ENCODE data around the gene FAM221B.

Gene FAM221B

DNA sequence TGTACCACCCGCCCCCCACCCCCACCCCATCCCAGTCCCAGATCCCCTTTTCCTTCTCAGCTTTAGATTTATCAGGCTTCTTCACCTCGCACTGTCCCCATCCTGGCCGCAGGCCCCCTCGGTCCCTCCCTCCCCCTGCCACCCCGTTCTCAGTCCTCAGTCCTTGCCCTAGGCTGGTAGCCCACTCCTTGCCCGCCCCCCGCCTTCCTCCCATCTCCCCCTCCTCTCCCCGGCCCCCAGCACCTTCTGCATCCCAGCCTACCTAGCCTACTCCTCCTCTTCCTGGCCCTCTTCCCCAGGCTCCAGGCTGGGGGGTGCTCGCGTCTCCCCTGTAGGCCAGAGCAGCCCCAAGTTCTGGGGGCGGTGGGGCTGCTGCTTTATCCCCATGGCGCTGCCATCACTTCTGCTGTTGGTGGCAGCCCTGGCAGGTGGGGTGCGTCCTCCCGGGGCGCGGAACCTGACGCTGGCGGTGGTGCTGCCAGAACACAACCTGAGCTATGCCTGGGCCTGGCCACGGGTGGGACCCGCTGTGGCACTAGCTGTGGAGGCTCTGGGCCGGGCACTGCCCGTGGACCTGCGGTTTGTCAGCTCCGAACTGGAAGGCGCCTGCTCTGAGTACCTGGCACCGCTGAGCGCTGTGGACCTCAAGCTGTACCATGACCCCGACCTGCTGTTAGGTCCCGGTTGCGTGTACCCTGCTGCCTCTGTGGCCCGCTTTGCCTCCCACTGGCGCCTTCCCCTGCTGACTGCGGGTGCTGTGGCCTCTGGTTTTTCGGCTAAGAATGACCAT is 36.3 kb downstream of the FAM221B start:
- DNase-seq (ENCODE audit: low read depth in 2 of 2, low spot score in 1 of 2): no peak

DNA sequence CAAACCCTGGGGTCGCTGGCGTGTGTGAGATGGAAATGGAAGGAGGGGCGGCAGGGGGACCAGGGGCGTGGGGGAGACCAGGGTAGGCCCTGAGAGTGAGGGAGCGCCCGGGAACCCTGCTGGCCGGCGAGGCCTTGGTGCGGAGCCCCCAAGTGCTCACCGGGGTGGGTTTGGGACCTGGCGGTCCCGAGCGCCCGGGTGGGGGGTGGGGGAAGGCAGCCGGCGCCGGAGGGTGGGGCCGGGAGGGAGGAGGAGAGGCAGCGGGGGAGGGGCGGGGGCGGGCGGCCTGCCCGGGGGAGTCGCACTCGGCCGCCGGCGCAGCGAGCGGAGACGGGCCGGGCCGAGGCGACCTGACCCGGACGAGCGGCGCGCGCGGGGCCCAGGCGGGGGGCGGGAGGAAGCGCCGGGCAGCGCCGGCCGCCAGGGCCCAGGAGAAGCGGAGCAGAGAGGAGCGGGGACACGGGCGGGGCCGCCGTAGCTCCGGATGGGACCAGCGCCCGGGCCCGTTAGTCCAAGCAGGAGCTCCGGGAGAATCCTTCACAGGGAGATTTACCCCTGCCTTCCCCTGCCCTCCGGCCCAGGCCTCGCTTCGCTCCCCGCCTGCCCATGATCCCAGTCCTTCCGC is 37.1 kb downstream of the FAM221B start, which contains the start of gene NPR2:
Gene NPR2, plus strand, starts transcription at position 295 of the 625 bp plus-strand sequence. CDS start 818 bp downstream, outside the sequence.
- no peak for DNase-seq (ENCODE audit: low read depth in 2 of 2, low spot score in 1 of 2)

GRCh38 chr9:35790385-35791296 is 37.9 kb downstream of the FAM221B start:
- peak; percentile 18 to 27 for DNase-seq (ENCODE audit: low read depth in 2 of 2, low spot score in 1 of 2)

DNA sequence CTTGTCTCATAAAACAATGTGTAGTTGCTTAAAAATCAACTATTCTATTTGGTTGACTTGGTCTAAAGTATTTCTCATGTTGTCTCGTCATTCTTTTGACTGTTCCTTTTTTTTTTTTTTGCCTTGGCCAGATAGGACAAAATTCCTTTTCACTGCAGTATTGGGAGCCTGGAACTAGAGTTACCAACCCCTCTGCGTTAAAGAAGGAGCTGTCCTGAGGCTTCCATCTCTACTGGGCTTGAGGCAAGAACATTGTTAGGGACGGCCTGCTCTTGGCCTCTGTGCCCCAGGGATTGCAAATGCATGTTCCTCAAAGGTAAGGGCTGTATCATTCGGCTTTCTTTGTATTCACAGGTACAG is 38.5 kb downstream of the FAM221B start:
- DNase-seq (ENCODE audit: low read depth in 2 of 2, low spot score in 1 of 2): no peak

DNA sequence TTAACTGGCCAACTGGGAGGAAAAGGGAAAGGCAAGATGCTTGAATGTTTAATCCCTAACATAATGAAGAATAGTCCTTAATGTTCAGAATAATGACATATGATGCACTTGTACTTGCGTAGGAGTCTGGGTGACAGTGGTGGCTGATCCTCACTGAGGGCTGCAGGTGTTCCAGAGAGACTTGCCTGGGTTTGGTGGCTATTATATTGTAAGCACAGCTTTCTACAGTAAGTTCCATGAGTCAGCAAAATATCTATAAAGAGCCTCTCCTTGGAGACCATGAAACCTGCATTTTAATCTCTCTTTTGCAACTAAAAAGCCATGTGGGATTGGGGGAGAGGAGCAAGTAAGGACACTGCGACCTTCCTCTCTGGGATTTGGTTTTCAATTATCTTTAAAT is 39.0 kb downstream of the FAM221B start:
- DNase-seq (ENCODE audit: low read depth in 2 of 2, low spot score in 1 of 2): no peak

- DNase-seq (ENCODE audit: low read depth in 2 of 2, low spot score in 1 of 2): no peak
Observed at GRCh38 chr9:35783418-35783817, 45.1 kb downstream of the FAM221B start.

GRCh38 chr9:35781066-35781465 is 47.5 kb downstream of the FAM221B start:
- DNase-seq (ENCODE audit: low read depth in 2 of 2, low spot score in 1 of 2): no peak

GRCh38 chr9:35778496-35778895 is 50.0 kb downstream of the FAM221B start:
- no peak for DNase-seq (ENCODE audit: low read depth in 2 of 2, low spot score in 1 of 2)

GRCh38 chr9:35776018-35776417 is 52.5 kb downstream of the FAM221B start:
- no peak for DNase-seq (ENCODE audit: low read depth in 2 of 2, low spot score in 1 of 2)

DNA sequence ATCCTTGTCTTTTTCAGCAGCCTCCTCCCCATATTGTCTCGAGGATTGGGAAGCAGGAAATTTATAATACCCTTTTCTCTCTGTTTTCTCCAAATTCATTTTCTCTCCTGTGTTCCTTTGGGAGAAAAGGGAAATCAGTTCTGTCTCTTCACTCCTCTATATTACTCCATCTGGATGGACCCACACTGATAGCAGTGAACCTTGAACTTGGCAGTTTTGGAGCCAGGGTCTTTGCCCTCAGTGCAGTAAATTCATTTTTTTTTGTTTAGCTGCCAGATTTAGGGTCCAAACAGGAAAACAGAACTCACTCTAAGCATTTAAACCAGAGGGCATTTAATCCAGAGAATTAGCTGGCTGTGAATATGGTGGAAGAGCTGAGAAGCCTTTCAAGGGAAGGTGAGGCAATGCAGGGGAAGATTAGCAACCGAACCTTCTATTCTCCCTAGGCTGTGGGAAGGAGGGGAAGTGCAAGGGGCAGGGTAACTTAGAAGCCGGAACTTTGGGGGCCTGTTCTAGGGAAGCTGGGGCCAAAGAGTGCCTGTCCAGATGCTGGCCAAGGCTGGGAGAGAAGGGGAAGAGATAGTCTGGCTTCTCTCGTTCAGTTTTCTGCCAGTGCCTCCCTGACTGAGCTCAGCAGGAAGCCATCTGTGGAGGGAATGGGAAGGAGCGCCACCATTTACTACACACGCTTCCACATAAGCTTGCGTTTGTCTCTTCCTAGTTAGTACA is 53.5 kb downstream of the FAM221B start:
- DNase-seq (ENCODE audit: low read depth in 2 of 2, low spot score in 1 of 2): no peak

- DNase-seq (ENCODE audit: low read depth in 2 of 2, low spot score in 1 of 2): no peak
Observed at GRCh38 chr9:35771943-35772342, 56.6 kb downstream of the FAM221B start.

- DNase-seq (ENCODE audit: low read depth in 2 of 2, low spot score in 1 of 2): no peak
Observed at GRCh38 chr9:35771534-35771933, 57.0 kb downstream of the FAM221B start.

GRCh38 chr9:35771075-35771433 is 57.5 kb downstream of the FAM221B start:
- DNase-seq (ENCODE audit: low read depth in 2 of 2, low spot score in 1 of 2): no peak

DNA sequence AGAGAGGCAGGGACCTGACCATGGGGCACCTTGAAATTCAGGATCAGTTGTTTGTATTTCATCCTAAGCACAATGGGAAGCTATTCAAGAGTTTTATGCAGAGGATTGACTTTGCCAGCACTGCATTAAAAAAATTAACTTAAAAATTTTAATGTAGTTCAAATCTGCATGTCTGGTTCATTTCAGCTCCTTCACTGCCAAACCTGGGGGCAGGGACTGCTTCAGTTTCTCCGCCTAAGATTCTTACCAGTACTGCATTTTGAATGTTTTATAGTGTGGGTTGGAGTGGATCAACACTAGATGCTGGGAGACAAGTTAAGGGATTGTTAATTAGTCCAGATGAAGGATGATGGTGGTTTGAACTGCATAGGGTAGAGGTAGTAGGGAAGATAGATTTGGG is 58.8 kb downstream of the FAM221B start:
- DNase-seq (ENCODE audit: low read depth in 2 of 2, low spot score in 1 of 2): no peak

DNA sequence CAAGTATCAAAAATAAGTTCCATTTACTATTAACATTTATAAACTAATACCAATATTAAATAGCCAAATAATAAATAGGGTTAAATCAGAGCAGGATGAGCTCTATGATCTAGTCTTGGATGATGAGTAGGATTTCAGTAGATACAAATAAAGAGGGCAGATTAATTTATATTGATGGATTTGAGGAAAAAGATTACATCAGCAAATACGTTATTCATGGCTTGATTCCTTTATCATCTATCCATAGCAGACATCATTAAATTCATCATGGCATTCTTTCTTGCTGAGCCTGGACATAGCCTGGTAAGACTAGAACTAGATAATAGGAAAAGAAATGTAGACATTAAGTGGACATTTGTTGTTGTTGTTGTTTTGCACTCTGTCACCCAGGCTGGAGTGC is 61.1 kb downstream of the FAM221B start:
- DNase-seq (ENCODE audit: low read depth in 2 of 2, low spot score in 1 of 2): no peak

DNA sequence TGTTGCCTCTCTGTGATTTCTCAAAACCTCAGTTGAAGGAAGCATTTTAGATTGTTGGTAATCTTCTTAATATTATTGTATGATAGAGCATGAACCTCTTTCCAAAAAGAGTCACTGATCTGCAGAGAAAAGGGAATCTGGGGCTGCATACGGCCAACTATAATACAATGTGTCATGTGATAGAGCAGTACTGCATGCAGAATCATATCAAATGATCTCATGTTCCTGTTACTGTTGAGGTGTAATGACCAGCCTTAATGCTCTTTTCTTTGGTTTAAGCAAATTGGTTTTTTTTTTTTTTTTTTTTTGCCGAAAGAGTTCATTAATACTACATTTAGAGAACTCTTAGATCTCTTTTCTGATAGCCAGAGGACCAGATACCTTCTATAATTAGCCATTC is 61.5 kb downstream of the FAM221B start:
- no peak for DNase-seq (ENCODE audit: low read depth in 2 of 2, low spot score in 1 of 2)
